ENCODE data around the gene UGGT2. TPM values are rescaled to one million over a fixed set of nuclear protein-coding genes. Genes with fewer than 3 reads are reported as not detected.

UGGT2 gene
- total and polyA plus RNA-seq, 10 donors, result 2.6 to 38.9 (median 15.1) TPM

- H3K36me3 ChIP-seq, result no peaks in the 10 kb centered on the region
- H3K4me1 ChIP-seq, result peaks cover 0 to 20% (median 14%) of the 10 kb centered on the region in 6 donors
- no peak overlapping the region for H3K27ac ChIP-seq
- peaks cover 3 to 88% (median 62%) of the 10 kb centered on the region in 7 donors for H3K27me3 ChIP-seq (replicated peaks in 1 of 7)
- no peak for TF ChIP-seq POLR2AphosphoS5 (IDR thresholded peaks at IDR 0.05)
- no peak for TF ChIP-seq CTCF (IDR thresholded peaks at IDR 0.05 in 8 of 11, conservative IDR thresholded peaks at IDR 0.05 in 3 of 11)
- no peak for TF ChIP-seq POLR2A (IDR thresholded peaks at IDR 0.05)
- no peak for DNase-seq
- WGBS, 5 donors, result 2 to 7% (median 4%) methylated on average over 30 to 57 of the region's 57 CpGs
- intact Hi-C loops (cut with DNase I; ENCODE audit: low total_unique reads), result no loop called here
- H3K9me3 ChIP-seq, result no peaks in the 10 kb centered on the region
- peak overlapping the region in 5 of 8 donors; percentile 29 to 64 (median 36) for H3K4me3 ChIP-seq
Measured at GRCh38 chr13:96091164-96092117, 38.2 kb upstream of the UGGT2 start.

GRCh38 chr13:96090240-96091101, 37.3 kb upstream of the UGGT2 start:
- Histone ChIP-seq H3K4me1 (peaks cover 0 to 20% (median 14%) of the 10 kb centered on the region in 6 donors), H3K27ac (no peak overlapping the region), H3K9me3 (no peaks in the 10 kb centered on the region), H3K4me3 (peak overlapping the region in 7 of 8 donors; percentile 13 to 64 (median 32)), H3K27me3 (replicated peaks in 1 of 7) (peaks cover 3 to 94% (median 62%) of the 10 kb centered on the region in 7 donors), H3K36me3 (no peaks in the 10 kb centered on the region)
- no peak for DNase-seq
- 0 to 1% (median 1%) methylated on average over 27 to 133 of the region's 133 CpGs for WGBS, 5 donors
- TF ChIP-seq POLR2AphosphoS5 (IDR thresholded peaks at IDR 0.05), result no peak
- no peak for TF ChIP-seq CTCF (IDR thresholded peaks at IDR 0.05 in 8 of 11, conservative IDR thresholded peaks at IDR 0.05 in 3 of 11)
- TF ChIP-seq POLR2A (IDR thresholded peaks at IDR 0.05), result no peak
- intact Hi-C loops (cut with DNase I; ENCODE audit: low total_unique reads), result no loop called here

GRCh38 chr13:96089749-96090239, 36.6 kb upstream of the UGGT2 start, which contains the start of gene HS6ST3:
HS6ST3 (plus strand) TSS chr13:96090107.
- Histone ChIP-seq H3K4me1 (peaks cover 0 to 20% (median 14%) of the 10 kb centered on the region in 6 donors), H3K9me3 (no peaks in the 10 kb centered on the region), H3K27me3 (replicated peaks in 1 of 7) (peaks cover 3 to 94% (median 57%) of the 10 kb centered on the region in 7 donors), H3K36me3 (no peaks in the 10 kb centered on the region), H3K4me3 (peak within 1 kb of the TSS in 7 of 8 donors; percentile 13 to 64 (median 32)), H3K27ac (no peak within 1 kb of the TSS)
- no peak for DNase-seq
- intact Hi-C loops (cut with DNase I; ENCODE audit: low total_unique reads), result no loop called here
- WGBS, 5 donors, result 1 to 4% (median 2%) methylated on average over 15 to 35 of the region's 35 CpGs
- TF ChIP-seq POLR2AphosphoS5 (IDR thresholded peaks at IDR 0.05) (no peak), CTCF (IDR thresholded peaks at IDR 0.05 in 8 of 11, conservative IDR thresholded peaks at IDR 0.05 in 3 of 11) (peak in 1 of 11 experiments; percentile 8)
